ENCODE results near the gene PAH.

The PAH gene

GRCh38 chr12:102903337-102904007, 13.6 kb downstream of the PAH start:
- H2AFZ ChIP-seq (ENCODE audit: low read depth, low read length) = no peak overlapping the region
- no peaks in the 10 kb centered on the region for H3K9me3 ChIP-seq (ENCODE audit: low read length)
- no peak overlapping the region for H3K4me3 ChIP-seq (ENCODE audit: low read length)
- H3K36me3 ChIP-seq (ENCODE audit: insufficient read depth, low read length) = no peaks in the 10 kb centered on the region
- H3K27me3 ChIP-seq (ENCODE audit: insufficient read depth, low read length) = no peaks in the 10 kb centered on the region
- no peaks in the 10 kb centered on the region for H3K4me1 ChIP-seq (ENCODE audit: insufficient read depth, low read length)

- no peaks in the 10 kb centered on the region for H3K27me3 ChIP-seq (ENCODE audit: insufficient read depth, low read length)
- H3K36me3 ChIP-seq (ENCODE audit: insufficient read depth, low read length) = no peaks in the 10 kb centered on the region
- H2AFZ ChIP-seq (ENCODE audit: low read depth, low read length) = no peak overlapping the region
- no peaks in the 10 kb centered on the region for H3K4me1 ChIP-seq (ENCODE audit: insufficient read depth, low read length)
- no peaks in the 10 kb centered on the region for H3K9me3 ChIP-seq (ENCODE audit: low read length)
- H3K4me3 ChIP-seq (ENCODE audit: low read length) = no peak overlapping the region
These were observed 15.0 kb downstream of the PAH start for GRCh38 chr12:102902093-102902492.

GRCh38 chr12:102900389-102900788, 16.7 kb downstream of the PAH start:
- H3K4me1 ChIP-seq (ENCODE audit: insufficient read depth, low read length) = no peaks in the 10 kb centered on the region
- H2AFZ ChIP-seq (ENCODE audit: low read depth, low read length) = no peak overlapping the region
- H3K27me3 ChIP-seq (ENCODE audit: insufficient read depth, low read length) = no peaks in the 10 kb centered on the region
- H3K4me3 ChIP-seq (ENCODE audit: low read length) = no peak overlapping the region
- H3K9me3 ChIP-seq (ENCODE audit: low read length) = no peaks in the 10 kb centered on the region
- no peaks in the 10 kb centered on the region for H3K36me3 ChIP-seq (ENCODE audit: insufficient read depth, low read length)

- Histone ChIP-seq H3K9me3 (ENCODE audit: low read length) (no peaks in the 10 kb centered on the region), H3K36me3 (ENCODE audit: insufficient read depth, low read length) (no peaks in the 10 kb centered on the region), H3K4me1 (ENCODE audit: insufficient read depth, low read length) (no peaks in the 10 kb centered on the region), H3K4me3 (ENCODE audit: low read length) (no peak overlapping the region), H2AFZ (ENCODE audit: low read depth, low read length) (no peak overlapping the region), H3K27me3 (ENCODE audit: insufficient read depth, low read length) (no peaks in the 10 kb centered on the region)
These were observed 21.0 kb downstream of the PAH start for GRCh38 chr12:102896067-102896466.

GRCh38 chr12:102891756-102892155, 25.3 kb downstream of the PAH start:
- Histone ChIP-seq H2AFZ (ENCODE audit: low read depth, low read length) (no peak overlapping the region), H3K27me3 (ENCODE audit: insufficient read depth, low read length) (no peaks in the 10 kb centered on the region), H3K36me3 (ENCODE audit: insufficient read depth, low read length) (no peaks in the 10 kb centered on the region), H3K9me3 (ENCODE audit: low read length) (no peaks in the 10 kb centered on the region), H3K4me3 (ENCODE audit: low read length) (no peak overlapping the region), H3K4me1 (ENCODE audit: insufficient read depth, low read length) (no peaks in the 10 kb centered on the region)

GRCh38 chr12:102888511-102888910, 28.5 kb downstream of the PAH start:
- H3K9me3 ChIP-seq (ENCODE audit: low read length) = no peaks in the 10 kb centered on the region
- H3K4me3 ChIP-seq (ENCODE audit: low read length) = no peak overlapping the region
- no peaks in the 10 kb centered on the region for H3K27me3 ChIP-seq (ENCODE audit: insufficient read depth, low read length)
- H2AFZ ChIP-seq (ENCODE audit: low read depth, low read length) = no peak overlapping the region
- no peaks in the 10 kb centered on the region for H3K36me3 ChIP-seq (ENCODE audit: insufficient read depth, low read length)
- no peaks in the 10 kb centered on the region for H3K4me1 ChIP-seq (ENCODE audit: insufficient read depth, low read length)

GRCh38 chr12:102885043-102885932, 31.8 kb downstream of the PAH start:
- H2AFZ ChIP-seq (ENCODE audit: low read depth, low read length) = no peak overlapping the region
- H3K4me3 ChIP-seq (ENCODE audit: low read length) = no peak overlapping the region
- no peaks in the 10 kb centered on the region for H3K27me3 ChIP-seq (ENCODE audit: insufficient read depth, low read length)
- no peaks in the 10 kb centered on the region for H3K9me3 ChIP-seq (ENCODE audit: low read length)
- H3K4me1 ChIP-seq (ENCODE audit: insufficient read depth, low read length) = no peaks in the 10 kb centered on the region
- H3K36me3 ChIP-seq (ENCODE audit: insufficient read depth, low read length) = no peaks in the 10 kb centered on the region

GRCh38 chr12:102883204-102883799, 33.7 kb downstream of the PAH start:
- H3K4me1 ChIP-seq (ENCODE audit: insufficient read depth, low read length) = no peaks in the 10 kb centered on the region
- no peaks in the 10 kb centered on the region for H3K27me3 ChIP-seq (ENCODE audit: insufficient read depth, low read length)
- H2AFZ ChIP-seq (ENCODE audit: low read depth, low read length) = no peak overlapping the region
- H3K36me3 ChIP-seq (ENCODE audit: insufficient read depth, low read length) = no peaks in the 10 kb centered on the region
- no peak overlapping the region for H3K4me3 ChIP-seq (ENCODE audit: low read length)
- H3K9me3 ChIP-seq (ENCODE audit: low read length) = no peaks in the 10 kb centered on the region

- Histone ChIP-seq H3K4me1 (ENCODE audit: insufficient read depth, low read length) (no peaks in the 10 kb centered on the region), H3K36me3 (ENCODE audit: insufficient read depth, low read length) (no peaks in the 10 kb centered on the region), H3K4me3 (ENCODE audit: low read length) (no peak overlapping the region), H3K27me3 (ENCODE audit: insufficient read depth, low read length) (no peaks in the 10 kb centered on the region), H3K9me3 (ENCODE audit: low read length) (no peaks in the 10 kb centered on the region), H2AFZ (ENCODE audit: low read depth, low read length) (no peak overlapping the region)
These were observed 36.3 kb downstream of the PAH start for GRCh38 chr12:102880783-102881182.

GRCh38 chr12:102879144-102879763, 37.8 kb downstream of the PAH start:
- no peak overlapping the region for H3K4me3 ChIP-seq (ENCODE audit: low read length)
- no peaks in the 10 kb centered on the region for H3K27me3 ChIP-seq (ENCODE audit: insufficient read depth, low read length)
- no peaks in the 10 kb centered on the region for H3K9me3 ChIP-seq (ENCODE audit: low read length)
- H3K4me1 ChIP-seq (ENCODE audit: insufficient read depth, low read length) = no peaks in the 10 kb centered on the region
- no peak overlapping the region for H2AFZ ChIP-seq (ENCODE audit: low read depth, low read length)
- H3K36me3 ChIP-seq (ENCODE audit: insufficient read depth, low read length) = no peaks in the 10 kb centered on the region

GRCh38 chr12:102876883-102877282, 40.2 kb downstream of the PAH start:
- Histone ChIP-seq H3K36me3 (ENCODE audit: insufficient read depth, low read length) (no peaks in the 10 kb centered on the region), H3K4me3 (ENCODE audit: low read length) (no peak overlapping the region), H3K4me1 (ENCODE audit: insufficient read depth, low read length) (no peaks in the 10 kb centered on the region), H3K9me3 (ENCODE audit: low read length) (no peaks in the 10 kb centered on the region), H2AFZ (ENCODE audit: low read depth, low read length) (no peak overlapping the region), H3K27me3 (ENCODE audit: insufficient read depth, low read length) (no peaks in the 10 kb centered on the region)

GRCh38 chr12:102874819-102875218, 42.2 kb downstream of the PAH start:
- H3K27me3 ChIP-seq (ENCODE audit: insufficient read depth, low read length) = no peaks in the 10 kb centered on the region
- H3K4me1 ChIP-seq (ENCODE audit: insufficient read depth, low read length) = no peaks in the 10 kb centered on the region
- no peak overlapping the region for H3K4me3 ChIP-seq (ENCODE audit: low read length)
- no peak overlapping the region for H2AFZ ChIP-seq (ENCODE audit: low read depth, low read length)
- no peaks in the 10 kb centered on the region for H3K36me3 ChIP-seq (ENCODE audit: insufficient read depth, low read length)
- no peaks in the 10 kb centered on the region for H3K9me3 ChIP-seq (ENCODE audit: low read length)

- H3K9me3 ChIP-seq (ENCODE audit: low read length) = no peaks in the 10 kb centered on the region
- no peak overlapping the region for H2AFZ ChIP-seq (ENCODE audit: low read depth, low read length)
- H3K4me1 ChIP-seq (ENCODE audit: insufficient read depth, low read length) = no peaks in the 10 kb centered on the region
- no peaks in the 10 kb centered on the region for H3K36me3 ChIP-seq (ENCODE audit: insufficient read depth, low read length)
- no peak overlapping the region for H3K4me3 ChIP-seq (ENCODE audit: low read length)
- no peaks in the 10 kb centered on the region for H3K27me3 ChIP-seq (ENCODE audit: insufficient read depth, low read length)
These were observed 44.0 kb downstream of the PAH start for GRCh38 chr12:102873077-102873476.
